ENCODE data around the gene MYRFL.

GRCh38 chr12:69925291-69925690 is 100.3 kb downstream of the MYRFL start:
- TF ChIP-seq CTCF (IDR thresholded peaks at IDR 0.05) (no peak), POLR2A (IDR thresholded peaks at IDR 0.05) (no peak), EP300 (IDR thresholded peaks at IDR 0.05) (no peak)
